BE2C (cell line): ENCODE measurements around the gene NAA38.

Experiments used
- DNase-seq: peaks from one replicate; pipeline ENCODE4 v3.0.0-alpha.2; 2020
- H3K27me3 ChIP-seq: fragments of 250-450 bp; sonication (Bioruptor Pico); 2 replicates; pipeline ENCODE4 v1.5.1; 2020; ENCODE audit warnings: mild to moderate bottlenecking
- H3K36me3 ChIP-seq: fragments of 250-450 bp; sonication (Bioruptor Pico); 2 replicates; pipeline ENCODE4 v1.5.1; 2020; ENCODE audit warnings: mild to moderate bottlenecking
- H3K4me1 ChIP-seq: fragments of 250-450 bp; sonication (Bioruptor Pico); 2 replicates; pipeline ENCODE4 v1.5.1; 2020
- H3K4me3 ChIP-seq: 2 replicates; pipeline ENCODE4 v1.5.1; 2011; ENCODE audit warnings: low read depth, low read length
- H3K9me3 ChIP-seq: fragments of 250-450 bp; sonication (Bioruptor Pico); 2 replicates; pipeline ENCODE4 v1.5.1; 2020
- CTCF ChIP-seq: IDR thresholded peaks from 2 replicates; pipeline ENCODE4 v1.5.1; 2012; ENCODE audit warnings: mild to moderate bottlenecking, low read depth, low read length

Gene NAA38

GRCh38 chr17:7837408-7838088, 19.8 kb downstream of the NAA38 start:
- Histone ChIP-seq H3K4me1 (peaks cover 6% of the 10 kb centered on the region), H3K9me3 (no peaks in the 10 kb centered on the region), H3K36me3 (peaks cover 8% of the 10 kb centered on the region), H3K4me3 (peak overlapping the region; percentile 81), H3K27me3 (no peaks in the 10 kb centered on the region)
- no peak for TF ChIP-seq CTCF
- DNase-seq = no peak

- Histone ChIP-seq H3K4me3 (peak overlapping the region; percentile 81), H3K27me3 (no peaks in the 10 kb centered on the region), H3K36me3 (peaks cover 8% of the 10 kb centered on the region), H3K9me3 (no peaks in the 10 kb centered on the region), H3K4me1 (peaks cover 6% of the 10 kb centered on the region)
- TF ChIP-seq CTCF = no peak
- peak; percentile 91 for DNase-seq
These were observed 20.6 kb downstream of the NAA38 start for GRCh38 chr17:7836596-7837407.

- TF ChIP-seq CTCF = no peak
- DNase-seq = peak; percentile 68
- peaks cover 6% of the 10 kb centered on the region for H3K4me1 ChIP-seq
These were observed 21.4 kb downstream of the NAA38 start for GRCh38 chr17:7835814-7836595.

GRCh38 chr17:7834957-7835813, 22.2 kb downstream of the NAA38 start:
- TF ChIP-seq CTCF = peak; percentile 61
- no peaks in the 10 kb centered on the region for H3K9me3 ChIP-seq
- peaks cover 6% of the 10 kb centered on the region for H3K4me1 ChIP-seq
- peak overlapping the region; percentile 81 for H3K4me3 ChIP-seq
- no peaks in the 10 kb centered on the region for H3K36me3 ChIP-seq
- H3K27me3 ChIP-seq = no peaks in the 10 kb centered on the region
- peak; percentile 95 for DNase-seq

More at GRCh38 chr17:7835814-7836595, 21.4 kb downstream of the NAA38 start:
- Histone ChIP-seq H3K9me3 (no peaks in the 10 kb centered on the region), H3K27me3 (no peaks in the 10 kb centered on the region), H3K4me3 (peak overlapping the region; percentile 81), H3K36me3 (peaks cover 8% of the 10 kb centered on the region)

GRCh38 chr17:7834542-7834956, 22.8 kb downstream of the NAA38 start:
- H3K4me1 ChIP-seq = peaks cover 6% of the 10 kb centered on the region
- H3K36me3 ChIP-seq = no peaks in the 10 kb centered on the region
- H3K4me3 ChIP-seq = peak overlapping the region; percentile 56
- H3K27me3 ChIP-seq = no peaks in the 10 kb centered on the region
- H3K9me3 ChIP-seq = no peaks in the 10 kb centered on the region
- TF ChIP-seq CTCF = no peak
- no peak for DNase-seq
